ENCODE measurements around the gene VAPA. TPM values are rescaled to one million over a fixed set of nuclear protein-coding genes. Genes with fewer than 3 reads are reported as not detected.

The VAPA gene
- total and polyA plus RNA-seq, 9 of the 15 experiments (the other 6 are each of a cell fraction or from before 2014, with no cell fraction given), result 219 to 902 (median 526) TPM

DNA sequence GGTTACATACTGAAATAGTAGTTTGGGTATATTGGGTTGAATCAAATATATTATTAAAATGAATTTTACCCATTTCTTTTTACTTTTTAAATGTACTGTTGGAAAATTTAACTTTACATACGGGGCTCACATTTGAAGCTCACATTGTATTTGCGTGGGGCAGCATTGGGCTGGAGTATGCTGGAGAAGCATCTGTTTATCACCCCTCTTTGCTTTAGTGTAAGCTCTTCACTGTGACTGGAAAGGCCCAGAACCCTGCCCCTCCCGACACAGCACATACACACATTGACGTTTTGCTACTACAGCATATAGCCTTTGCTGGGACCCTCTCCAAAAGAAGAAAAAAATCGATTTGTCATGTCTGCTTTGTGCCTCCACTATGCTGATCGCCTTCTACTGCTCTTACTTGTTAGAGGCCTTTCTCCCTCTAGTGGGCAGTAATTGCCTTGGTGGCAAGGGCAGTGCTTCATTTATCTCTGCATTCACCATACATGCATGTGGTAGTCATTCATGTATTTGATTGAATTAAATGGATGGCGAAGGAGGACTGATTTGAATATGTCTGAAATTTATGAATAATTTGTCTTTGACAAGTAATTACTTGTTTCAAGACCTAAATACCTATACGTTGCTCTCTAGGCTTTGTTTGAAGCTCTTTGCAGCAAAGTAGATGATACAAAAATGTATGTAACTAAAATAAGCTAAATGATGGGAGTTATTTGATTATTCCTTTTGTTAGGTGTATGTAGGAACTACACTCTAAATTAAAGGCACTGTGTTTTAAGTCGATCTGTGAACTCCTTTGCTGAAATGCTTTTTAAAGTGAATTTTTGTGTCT, 37.4 kb downstream of the VAPA start (continued):
- TF ChIP-seq ZBTB7A (IDR thresholded peaks at IDR 0.05; ENCODE audit: borderline replicate concordance, control insufficient read depth, low read depth, low read length), result no peak
- peak; percentile 44 for TF ChIP-seq NUFIP1 (IDR thresholded peaks at IDR 0.05; ENCODE audit: partially characterized antibody)
- no peak for TF ChIP-seq GABPA (tag; conservative IDR thresholded peaks at IDR 0.05; ENCODE audit: low read depth)
- 0 out of 2 replicates have a peak, but pooled peaks have one; percentile 32 for TF ChIP-seq ZNF830 (CRISPR knock-in tag; IDR thresholded peaks at IDR 0.05)
- TF ChIP-seq PATZ1 (CRISPR knock-in tag; IDR thresholded peaks at IDR 0.05; ENCODE audit: borderline replicate concordance), result no peak
- TF ChIP-seq USF1 (CRISPR knock-in tag; IDR thresholded peaks at IDR 0.05), result no peak
- TF ChIP-seq ZNF586 (CRISPR knock-in tag; conservative IDR thresholded peaks at IDR 0.05), result no peak
- TF ChIP-seq SPI1 (IDR thresholded peaks at IDR 0.05; ENCODE audit: borderline replicate concordance, low read depth, low read length), result no peak
- TF ChIP-seq C11orf30 (IDR thresholded peaks at IDR 0.05; ENCODE audit: low read depth), result no peak
- TF ChIP-seq ZNF263 (CRISPR knock-in tag; IDR thresholded peaks at IDR 0.05; ENCODE audit: borderline replicate concordance), result no peak
- no peak for TF ChIP-seq SIN3A (IDR thresholded peaks at IDR 0.05; ENCODE audit: borderline replicate concordance in 2 of 2, control insufficient read depth in 1 of 2, low read depth in 2 of 2, low read length in 2 of 2)
- TF ChIP-seq, protein P1, sequence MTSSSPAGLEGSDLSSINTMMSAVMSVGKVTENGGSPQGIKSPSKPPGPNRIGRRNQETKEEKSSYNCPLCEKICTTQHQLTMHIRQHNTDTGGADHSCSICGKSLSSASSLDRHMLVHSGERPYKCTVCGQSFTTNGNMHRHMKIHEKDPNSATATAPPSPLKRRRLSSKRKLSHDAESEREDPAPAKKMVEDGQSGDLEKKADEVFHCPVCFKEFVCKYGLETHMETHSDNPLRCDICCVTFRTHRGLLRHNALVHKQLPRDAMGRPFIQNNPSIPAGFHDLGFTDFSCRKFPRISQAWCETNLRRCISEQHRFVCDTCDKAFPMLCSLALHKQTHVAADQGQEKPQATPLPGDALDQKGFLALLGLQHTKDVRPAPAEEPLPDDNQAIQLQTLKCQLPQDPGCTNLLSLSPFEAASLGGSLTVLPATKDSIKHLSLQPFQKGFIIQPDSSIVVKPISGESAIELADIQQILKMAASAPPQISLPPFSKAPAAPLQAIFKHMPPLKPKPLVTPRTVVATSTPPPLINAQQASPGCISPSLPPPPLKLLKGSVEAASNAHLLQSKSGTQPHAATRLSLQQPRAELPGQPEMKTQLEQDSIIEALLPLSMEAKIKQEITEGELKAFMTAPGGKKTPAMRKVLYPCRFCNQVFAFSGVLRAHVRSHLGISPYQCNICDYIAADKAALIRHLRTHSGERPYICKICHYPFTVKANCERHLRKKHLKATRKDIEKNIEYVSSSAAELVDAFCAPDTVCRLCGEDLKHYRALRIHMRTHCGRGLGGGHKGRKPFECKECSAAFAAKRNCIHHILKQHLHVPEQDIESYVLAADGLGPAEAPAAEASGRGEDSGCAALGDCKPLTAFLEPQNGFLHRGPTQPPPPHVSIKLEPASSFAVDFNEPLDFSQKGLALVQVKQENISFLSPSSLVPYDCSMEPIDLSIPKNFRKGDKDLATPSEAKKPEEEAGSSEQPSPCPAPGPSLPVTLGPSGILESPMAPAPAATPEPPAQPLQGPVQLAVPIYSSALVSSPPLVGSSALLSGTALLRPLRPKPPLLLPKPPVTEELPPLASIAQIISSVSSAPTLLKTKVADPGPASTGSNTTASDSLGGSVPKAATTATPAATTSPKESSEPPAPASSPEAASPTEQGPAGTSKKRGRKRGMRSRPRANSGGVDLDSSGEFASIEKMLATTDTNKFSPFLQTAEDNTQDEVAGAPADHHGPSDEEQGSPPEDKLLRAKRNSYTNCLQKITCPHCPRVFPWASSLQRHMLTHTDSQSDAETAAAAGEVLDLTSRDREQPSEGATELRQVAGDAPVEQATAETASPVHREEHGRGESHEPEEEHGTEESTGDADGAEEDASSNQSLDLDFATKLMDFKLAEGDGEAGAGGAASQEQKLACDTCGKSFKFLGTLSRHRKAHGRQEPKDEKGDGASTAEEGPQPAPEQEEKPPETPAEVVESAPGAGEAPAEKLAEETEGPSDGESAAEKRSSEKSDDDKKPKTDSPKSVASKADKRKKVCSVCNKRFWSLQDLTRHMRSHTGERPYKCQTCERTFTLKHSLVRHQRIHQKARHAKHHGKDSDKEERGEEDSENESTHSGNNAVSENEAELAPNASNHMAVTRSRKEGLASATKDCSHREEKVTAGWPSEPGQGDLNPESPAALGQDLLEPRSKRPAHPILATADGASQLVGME (CRISPR knock-in tag; IDR thresholded peaks at IDR 0.05), result no peak
- no peak for TF ChIP-seq ATF1 (CRISPR knock-in tag; IDR thresholded peaks at IDR 0.05)
- TF ChIP-seq ATF1 (tag; IDR thresholded peaks at IDR 0.05), result no peak
- no peak for TF ChIP-seq NBN (IDR thresholded peaks at IDR 0.05; ENCODE audit: low read depth)
- TF ChIP-seq ETS1 (conservative IDR thresholded peaks at IDR 0.05; ENCODE audit: control insufficient read depth, low read depth, low read length), result no peak
